K562 (cell line): ENCODE results near the gene MARK2. TPM values are rescaled to one million over a fixed set of nuclear protein-coding genes. Genes with fewer than 3 reads are reported as not detected.
A peak's percentile ranks its signal among the peaks of the same experiment; 100 is the strongest.

Experiments
- CHD4 ChIP-seq: fragments of 200-600 bp; sonication (generic); IDR thresholded peaks from 3 replicates; pipeline ENCODE4 v1.6.1; 2012; ENCODE audit warnings: low read depth, mild to moderate bottlenecking, mixed read lengths, low read length, inconsistent platforms; ENCODE audit not compliant: insufficient read depth, insufficient replicate concordance, poor library complexity, severe bottlenecking
- ELF4 ChIP-seq: fragments of 450-650 bp; formaldehyde crosslinking; IDR thresholded peaks from 2 replicates; pipeline ENCODE4 v1.4.0; 2022; ENCODE audit warnings: missing genetic modification characterization
- ERF ChIP-seq: fragments of 450-650 bp; formaldehyde crosslinking; IDR thresholded peaks from 2 replicates; pipeline ENCODE4 v1.4.0; 2020; ENCODE audit warnings: mild to moderate bottlenecking, mixed read lengths
- FOXA3 ChIP-seq, 2 experiments: fragments of 450-650 bp in 1 of 2; sonication (generic) in 1 of 2; formaldehyde crosslinking; IDR thresholded peaks in 1 of 2; conservative IDR thresholded peaks in 1 of 2; 2 replicates each; pipeline versions ENCODE4 v1.4.0 to v1.8.0; 2020 to 2022; ENCODE audit warnings: mild to moderate bottlenecking in 2 of 2, missing genetic modification reagents in 1 of 2
- JUND ChIP-seq, 2 experiments: IDR thresholded peaks; 2 replicates in 1 of 2; 3 replicates in 1 of 2; pipeline ENCODE4 v1.6.1; 2011; ENCODE audit warnings: borderline replicate concordance in 2 of 2, low read depth in 2 of 2, low read length in 2 of 2, improper control_type of control experiment in 1 of 2, missing biosample characterization in 1 of 2, missing genetic modification characterization in 1 of 2, missing genetic modification reagents in 1 of 2
- MCM7 ChIP-seq, 2 experiments: fragments of 450-650 bp; IDR thresholded peaks; 2 replicates each; pipeline ENCODE4 v1.6.1; 2016 to 2018
- PML ChIP-seq: IDR thresholded peaks from 2 replicates; pipeline ENCODE4 v1.6.1; 2012; ENCODE audit warnings: low read length, inconsistent platforms
- ZBTB12 ChIP-seq: fragments of 250-450 bp; sonication (Bioruptor Pico); IDR thresholded peaks from 2 replicates; pipeline ENCODE4 v1.4.0; 2020
- ZC3H4 ChIP-seq: sonication (generic); formaldehyde crosslinking; IDR thresholded peaks from 2 replicates; pipeline ENCODE4 v1.9.0; 2021; ENCODE audit warnings: missing genetic modification reagents, borderline replicate concordance
- ZNF134 ChIP-seq: fragments of 250-450 bp; sonication (Bioruptor Pico); conservative IDR thresholded peaks from 2 replicates; pipeline ENCODE4 v1.4.0; 2020
- ZNF23 ChIP-seq: fragments of 250-450 bp; sonication (Bioruptor Pico); IDR thresholded peaks from 2 replicates; pipeline ENCODE4 v1.4.0; 2020; ENCODE audit warnings: mild to moderate bottlenecking
- polyA plus RNA-seq, 8 experiments: library from polyadenylated mRNA; depleted of rRNA in 4 of 8; stranded (reverse) in 5 of 8; unstranded in 3 of 8; fragments of >200 nt; fragmentation: Nextera tagmentation in 2 of 8; fragmentation: Illumina TruSeq in 1 of 8; extraction: Ambion mirVana in 2 of 8; extraction: Trizol in 1 of 8; gene quantifications; 2 replicates each; pipeline versions ENCODE4 v1.2.1 to v1.2.3, GENCODE V29; 2011 to 2014; ENCODE audit warnings: inconsistent platforms in 1 of 8, missing spikeins in 1 of 8
- total RNA-seq, 7 experiments: library from RNA; depleted of rRNA in 6 of 7; stranded (reverse); fragments of >200 nt in 6 of 7; fragmentation: Illumina TruSeq in 2 of 7; extraction: Trizol in 2 of 7; gene quantifications; 2 replicates each; pipeline versions ENCODE4 v1.2.1 to v1.2.3, GENCODE V29; 2011 to 2021; ENCODE audit warnings: low replicate concordance in 1 of 7
- TF ChIP-seq, protein P1 (sequence below): sonication (generic); formaldehyde crosslinking; IDR thresholded peaks from 2 replicates; pipeline ENCODE4 v1.8.0; 2022; ENCODE audit warnings: mild to moderate bottlenecking, missing genetic modification reagents, borderline replicate concordance
- TF ChIP-seq, protein P2 (sequence below), 2 experiments: IDR thresholded peaks; 2 replicates each; pipeline ENCODE4 v1.6.1; 2012; ENCODE audit warnings: improper control_type of control experiment in 2 of 2, low read depth in 2 of 2, low read length in 2 of 2, borderline replicate concordance in 1 of 2

Gene MARK2
- total and polyA plus RNA-seq, 9 of the 15 experiments (the other 6 are each of a cell fraction or from before 2014, with no cell fraction given): 0.32 to 43.5 (median 15.1) TPM

GRCh38 chr11:63915961-63916836, 77.3 kb downstream of the MARK2 start (continued):
- TF ChIP-seq JUND (IDR thresholded peaks at IDR 0.05; ENCODE audit: borderline replicate concordance, low read depth, low read length): no peak
- TF ChIP-seq JUND (tag; IDR thresholded peaks at IDR 0.05; ENCODE audit: borderline replicate concordance, low read depth, low read length): no peak
- TF ChIP-seq PML: no peak
- TF ChIP-seq, protein P1, sequence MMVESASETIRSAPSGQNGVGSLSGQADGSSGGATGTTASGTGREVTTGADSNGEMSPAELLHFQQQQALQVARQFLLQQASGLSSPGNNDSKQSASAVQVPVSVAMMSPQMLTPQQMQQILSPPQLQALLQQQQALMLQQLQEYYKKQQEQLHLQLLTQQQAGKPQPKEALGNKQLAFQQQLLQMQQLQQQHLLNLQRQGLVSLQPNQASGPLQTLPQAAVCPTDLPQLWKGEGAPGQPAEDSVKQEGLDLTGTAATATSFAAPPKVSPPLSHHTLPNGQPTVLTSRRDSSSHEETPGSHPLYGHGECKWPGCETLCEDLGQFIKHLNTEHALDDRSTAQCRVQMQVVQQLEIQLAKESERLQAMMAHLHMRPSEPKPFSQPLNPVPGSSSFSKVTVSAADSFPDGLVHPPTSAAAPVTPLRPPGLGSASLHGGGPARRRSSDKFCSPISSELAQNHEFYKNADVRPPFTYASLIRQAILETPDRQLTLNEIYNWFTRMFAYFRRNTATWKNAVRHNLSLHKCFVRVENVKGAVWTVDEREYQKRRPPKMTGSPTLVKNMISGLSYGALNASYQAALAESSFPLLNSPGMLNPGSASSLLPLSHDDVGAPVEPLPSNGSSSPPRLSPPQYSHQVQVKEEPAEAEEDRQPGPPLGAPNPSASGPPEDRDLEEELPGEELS (CRISPR knock-in tag): no peak
- no peak for TF ChIP-seq ZNF134 (CRISPR knock-in tag)
- TF ChIP-seq, protein P2, sequence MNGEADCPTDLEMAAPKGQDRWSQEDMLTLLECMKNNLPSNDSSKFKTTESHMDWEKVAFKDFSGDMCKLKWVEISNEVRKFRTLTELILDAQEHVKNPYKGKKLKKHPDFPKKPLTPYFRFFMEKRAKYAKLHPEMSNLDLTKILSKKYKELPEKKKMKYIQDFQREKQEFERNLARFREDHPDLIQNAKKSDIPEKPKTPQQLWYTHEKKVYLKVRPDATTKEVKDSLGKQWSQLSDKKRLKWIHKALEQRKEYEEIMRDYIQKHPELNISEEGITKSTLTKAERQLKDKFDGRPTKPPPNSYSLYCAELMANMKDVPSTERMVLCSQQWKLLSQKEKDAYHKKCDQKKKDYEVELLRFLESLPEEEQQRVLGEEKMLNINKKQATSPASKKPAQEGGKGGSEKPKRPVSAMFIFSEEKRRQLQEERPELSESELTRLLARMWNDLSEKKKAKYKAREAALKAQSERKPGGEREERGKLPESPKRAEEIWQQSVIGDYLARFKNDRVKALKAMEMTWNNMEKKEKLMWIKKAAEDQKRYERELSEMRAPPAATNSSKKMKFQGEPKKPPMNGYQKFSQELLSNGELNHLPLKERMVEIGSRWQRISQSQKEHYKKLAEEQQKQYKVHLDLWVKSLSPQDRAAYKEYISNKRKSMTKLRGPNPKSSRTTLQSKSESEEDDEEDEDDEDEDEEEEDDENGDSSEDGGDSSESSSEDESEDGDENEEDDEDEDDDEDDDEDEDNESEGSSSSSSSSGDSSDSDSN (IDR thresholded peaks at IDR 0.05; ENCODE audit: borderline replicate concordance in 1 of 2, low read depth in 2 of 2, low read length in 2 of 2): peak in 1 of 2 experiments; percentile 11; a peak in 1 of 4 replicates
- TF ChIP-seq ZNF23 (CRISPR knock-in tag): no peak
- peak in 1 of 2 experiments; percentile 58; a peak in 1 of 4 replicates for TF ChIP-seq FOXA3 (CRISPR knock-in tag; conservative IDR thresholded peaks at IDR 0.05 in 1 of 2, IDR thresholded peaks at IDR 0.05 in 1 of 2)
- 0 out of 2 replicates have a peak, but pooled peaks have one; percentile 53 for TF ChIP-seq ZC3H4 (CRISPR knock-in tag)
- no peak for TF ChIP-seq ELF4 (CRISPR knock-in tag)
- TF ChIP-seq ZBTB12 (CRISPR knock-in tag): no peak
- peak; percentile 26 for TF ChIP-seq CHD4
- TF ChIP-seq ERF: no peak
- no peak for TF ChIP-seq MCM7 (IDR thresholded peaks at IDR 0.05)
- TF ChIP-seq, all 486 proteins: peak for 44
